T-helper 1 cell treated with Interleukin-12 subunit alpha and Interleukin-12 subunit beta and Interleukin-4 antibody, amounts not matched to agents 30 ng/mL and 1 ng/mL, for 36 hours (primary cell): ENCODE results near the gene UPF1. TPM values are rescaled to one million over a fixed set of nuclear protein-coding genes. Genes with fewer than 3 reads are reported as not detected.

ENCODE experiments used
- intact Hi-C: fragments of 100-400 bp; cut with micrococcal nuclease; formaldehyde crosslinking; loops from one replicate; pipeline ENCODE4 v1.15.1; 2024
- total RNA-seq: library from RNA; stranded (reverse); gene quantifications from 2 replicates; pipeline ENCODE4 v1.2.3, GENCODE V29; 2022

The UPF1 gene
- total RNA-seq, 1 donor from 2014 or later, result 96.7 TPM

DNA sequence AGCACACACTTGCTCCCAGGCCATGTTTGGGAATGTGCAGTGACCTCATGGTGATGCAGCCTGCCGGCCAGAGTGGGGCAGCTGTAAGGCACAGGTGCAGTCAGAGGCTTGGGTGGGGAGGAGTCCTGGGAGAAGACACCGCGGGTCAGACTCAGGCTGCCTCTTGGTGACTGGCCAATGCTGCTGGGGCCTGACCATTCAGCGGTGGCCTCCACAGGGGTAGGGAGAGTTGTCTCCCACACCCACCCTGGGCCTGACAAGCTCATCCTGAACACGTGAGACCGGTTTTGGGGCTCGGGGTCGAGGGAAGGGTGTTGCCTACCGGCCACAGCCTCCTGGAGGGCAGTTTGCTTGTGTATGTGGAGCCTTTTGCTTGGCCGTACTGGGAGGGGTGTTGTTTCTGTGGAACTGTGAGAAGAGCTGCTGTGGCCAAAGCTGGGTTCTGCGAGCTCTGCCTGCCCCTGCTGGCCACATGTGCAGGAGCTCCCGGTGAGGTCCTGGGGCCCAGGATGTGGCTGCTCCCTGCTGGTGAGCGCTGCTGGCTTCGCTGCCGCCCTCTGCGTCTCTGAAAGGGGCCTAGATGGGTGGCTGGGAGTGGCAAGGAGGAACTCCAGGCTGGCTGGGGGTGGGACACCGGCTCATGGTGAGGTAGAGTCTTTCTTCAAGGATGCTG, 22.1 kb downstream of the UPF1 start:
- intact Hi-C loops, result no loop called here

DNA sequence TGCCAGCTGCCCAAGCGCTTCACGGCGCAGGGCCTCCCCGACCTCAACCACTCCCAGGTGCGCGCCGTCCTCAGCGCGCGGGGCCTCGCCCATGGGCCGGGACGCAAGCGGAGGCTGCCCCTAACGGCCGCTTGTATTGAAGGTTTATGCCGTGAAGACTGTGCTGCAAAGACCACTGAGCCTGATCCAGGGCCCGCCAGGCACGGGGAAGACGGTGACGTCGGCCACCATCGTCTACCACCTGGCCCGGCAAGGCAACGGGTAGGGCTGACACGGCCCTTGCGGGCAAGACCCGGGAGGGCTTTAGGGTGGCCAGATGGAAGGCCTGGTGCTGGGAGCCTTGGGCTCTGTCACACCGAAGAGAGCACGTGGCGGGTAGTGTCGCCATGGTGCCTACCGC, 23.2 kb downstream of the UPF1 start:
- intact Hi-C loops, result no loop called here

DNA sequence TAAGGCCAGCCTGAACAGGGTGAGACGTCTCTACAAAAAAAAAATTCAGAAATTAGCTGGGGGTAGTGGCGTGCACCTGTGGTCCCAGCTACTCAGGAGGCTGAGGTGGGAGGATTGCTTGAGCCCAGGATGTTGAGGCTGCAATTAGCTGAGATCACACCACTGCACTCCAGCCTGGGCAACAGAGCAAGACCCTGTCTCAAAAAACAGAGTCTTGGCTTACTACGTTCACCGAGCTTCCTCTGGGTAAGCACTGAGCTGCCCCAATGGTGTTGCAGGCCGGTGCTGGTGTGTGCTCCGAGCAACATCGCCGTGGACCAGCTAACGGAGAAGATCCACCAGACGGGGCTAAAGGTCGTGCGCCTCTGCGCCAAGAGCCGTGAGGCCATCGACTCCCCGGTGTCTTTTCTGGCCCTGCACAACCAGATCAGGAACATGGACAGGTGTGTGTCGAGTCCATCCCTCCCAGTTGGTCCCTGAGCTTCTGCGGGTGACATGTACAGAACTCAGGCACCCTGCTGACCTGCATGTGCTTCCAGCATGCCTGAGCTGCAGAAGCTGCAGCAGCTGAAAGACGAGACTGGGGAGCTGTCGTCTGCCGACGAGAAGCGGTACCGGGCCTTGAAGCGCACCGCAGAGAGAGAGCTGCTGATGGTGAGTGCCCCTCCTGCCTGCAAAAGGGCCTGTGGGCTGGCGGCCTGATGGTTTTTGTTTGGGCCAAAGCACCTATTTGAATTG, 24.1 kb downstream of the UPF1 start:
- intact Hi-C loops, result no loop called here

DNA sequence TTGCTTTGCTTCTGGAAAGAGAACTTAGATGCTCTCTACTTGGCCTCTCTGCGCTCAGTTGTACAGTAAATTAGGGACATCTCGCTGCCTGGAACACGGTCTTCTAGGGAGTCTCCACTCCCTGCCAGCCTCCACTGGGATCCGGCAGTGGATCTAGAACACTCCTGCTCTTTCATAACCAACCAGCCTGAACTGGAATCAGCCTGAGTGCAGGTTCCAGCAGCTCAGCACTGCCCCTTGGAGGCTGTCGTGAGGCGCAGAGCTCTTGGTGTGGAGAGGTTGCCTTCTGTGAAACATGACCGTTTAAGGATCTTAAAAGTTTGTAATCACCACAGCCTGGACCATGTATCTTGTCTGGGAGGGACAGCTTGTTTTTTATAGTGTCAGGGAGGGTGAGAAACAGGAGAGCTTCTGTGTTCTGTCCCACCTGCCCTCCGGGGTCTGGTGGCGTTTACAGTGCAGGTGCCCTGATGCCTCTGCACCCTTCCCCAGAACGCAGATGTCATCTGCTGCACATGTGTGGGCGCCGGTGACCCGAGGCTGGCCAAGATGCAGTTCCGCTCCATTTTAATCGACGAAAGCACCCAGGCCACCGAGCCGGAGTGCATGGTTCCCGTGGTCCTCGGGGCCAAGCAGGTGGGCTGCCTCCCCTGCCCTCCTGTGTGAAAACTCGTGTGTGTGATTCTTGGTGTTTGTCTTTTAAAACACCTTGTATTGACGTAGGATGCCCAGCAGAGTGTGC, 24.8 kb downstream of the UPF1 start:
- intact Hi-C loops, result no loop called here

DNA sequence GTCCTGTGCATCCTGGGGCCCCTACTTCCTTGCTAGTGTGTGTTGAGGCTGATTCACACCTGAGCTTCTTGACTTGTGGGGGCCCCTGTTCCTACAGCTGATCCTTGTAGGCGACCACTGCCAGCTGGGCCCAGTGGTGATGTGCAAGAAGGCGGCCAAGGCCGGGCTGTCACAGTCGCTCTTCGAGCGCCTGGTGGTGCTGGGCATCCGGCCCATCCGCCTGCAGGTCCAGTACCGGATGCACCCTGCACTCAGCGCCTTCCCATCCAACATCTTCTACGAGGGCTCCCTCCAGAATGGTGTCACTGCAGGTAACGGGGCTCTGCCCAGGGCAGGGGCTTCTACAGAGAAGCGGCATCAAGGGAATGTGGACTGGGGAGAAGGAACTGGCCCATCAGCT, 25.5 kb downstream of the UPF1 start:
- intact Hi-C loops, result no loop called here

DNA sequence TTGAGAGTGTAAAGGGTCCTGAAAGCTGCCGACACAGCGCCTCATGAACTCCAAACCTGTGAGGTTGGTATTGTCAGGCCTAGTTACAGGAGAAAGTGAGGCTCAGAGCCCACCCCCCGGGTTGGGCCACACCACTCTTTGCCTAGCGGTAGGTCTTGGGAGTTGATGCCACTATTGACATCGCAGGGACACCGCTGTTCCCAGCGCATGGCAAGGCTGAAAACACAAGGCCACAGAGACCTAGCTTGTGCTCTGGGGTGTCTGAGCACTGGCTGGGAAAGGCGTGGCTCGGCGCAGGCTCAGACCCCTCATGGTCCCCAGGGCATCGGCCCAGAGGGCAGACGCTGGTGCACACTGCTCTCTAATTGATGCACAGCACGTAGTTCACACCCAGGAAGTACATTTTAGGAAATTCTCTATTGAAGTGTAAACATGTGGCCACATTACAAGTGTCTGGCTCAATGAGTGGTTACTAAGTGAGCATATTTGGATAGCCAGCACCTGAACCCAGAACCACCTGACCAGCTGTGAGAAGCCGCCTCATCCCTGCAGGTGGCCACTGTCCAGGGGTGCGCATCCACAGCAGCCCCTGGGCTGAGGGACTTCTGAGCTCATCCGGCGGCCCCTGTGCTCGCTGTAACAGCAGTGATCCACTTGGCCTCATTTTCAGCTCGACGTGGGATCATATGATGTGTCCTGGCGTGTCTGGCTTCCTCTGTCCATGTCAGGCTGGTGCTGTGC, 27.3 kb downstream of the UPF1 start:
- intact Hi-C loops, result no loop called here

DNA sequence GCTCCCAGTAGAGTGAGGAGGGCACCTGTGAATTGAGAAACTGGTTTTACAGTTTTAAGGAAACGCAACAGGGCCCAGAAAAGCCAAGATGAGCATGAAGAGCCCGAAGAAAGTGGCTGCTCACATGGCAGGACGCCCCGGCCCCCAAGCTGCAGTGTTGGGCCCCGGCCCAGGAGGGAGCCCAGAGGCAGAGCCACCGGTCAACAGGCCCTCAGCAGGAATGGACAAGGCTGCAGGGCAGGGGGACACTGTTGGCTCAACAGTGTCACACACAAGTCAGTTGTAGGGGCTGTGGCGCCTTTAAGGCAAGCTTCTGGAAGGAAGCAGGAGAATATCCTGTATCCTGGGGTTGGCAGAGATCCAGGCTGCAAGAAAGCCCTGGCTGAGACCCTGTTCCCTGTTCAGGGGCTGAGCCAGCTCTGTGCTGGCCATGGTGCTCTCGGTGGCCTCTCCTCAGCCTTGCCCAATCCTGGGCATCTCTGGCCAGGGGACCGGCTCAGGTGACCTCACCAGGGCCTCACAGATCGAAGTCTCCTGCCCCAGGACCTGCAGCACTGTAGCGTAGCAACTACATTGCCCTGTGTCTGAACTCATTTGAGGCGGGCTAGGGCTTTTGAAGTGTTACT, 28.0 kb downstream of the UPF1 start:
- intact Hi-C loops, result no loop called here

DNA sequence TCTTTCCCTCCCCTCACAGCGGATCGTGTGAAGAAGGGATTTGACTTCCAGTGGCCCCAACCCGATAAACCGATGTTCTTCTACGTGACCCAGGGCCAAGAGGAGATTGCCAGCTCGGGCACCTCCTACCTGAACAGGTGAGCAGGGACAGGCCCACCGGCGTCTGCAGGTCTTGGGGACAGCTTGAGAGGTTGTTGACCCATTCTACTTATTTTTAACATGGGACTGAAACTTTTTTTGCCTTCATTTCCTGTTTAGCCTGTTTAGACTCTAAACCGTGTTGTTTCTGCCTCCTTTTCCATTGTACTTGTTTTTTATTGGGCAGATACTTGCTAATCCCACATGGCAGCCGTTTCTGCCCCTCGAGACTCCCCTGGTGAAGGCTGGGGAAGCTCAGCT, 28.5 kb downstream of the UPF1 start:
- intact Hi-C loops, result no loop called here

DNA sequence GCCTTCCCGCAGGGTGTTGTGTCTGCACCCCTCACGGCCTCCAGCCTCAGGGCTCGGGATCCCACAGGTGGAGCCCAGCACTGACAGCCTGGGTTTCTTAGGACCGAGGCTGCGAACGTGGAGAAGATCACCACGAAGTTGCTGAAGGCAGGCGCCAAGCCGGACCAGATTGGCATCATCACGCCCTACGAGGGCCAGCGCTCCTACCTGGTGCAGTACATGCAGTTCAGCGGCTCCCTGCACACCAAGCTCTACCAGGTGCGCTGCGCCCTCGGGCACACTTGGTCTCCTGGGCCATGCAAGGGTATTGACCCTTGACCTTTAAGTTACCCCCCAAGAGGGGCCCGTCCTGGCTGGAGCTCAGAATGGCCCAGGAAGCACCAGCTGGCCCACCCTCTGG, 29.0 kb downstream of the UPF1 start:
- intact Hi-C loops, result no loop called here

DNA sequence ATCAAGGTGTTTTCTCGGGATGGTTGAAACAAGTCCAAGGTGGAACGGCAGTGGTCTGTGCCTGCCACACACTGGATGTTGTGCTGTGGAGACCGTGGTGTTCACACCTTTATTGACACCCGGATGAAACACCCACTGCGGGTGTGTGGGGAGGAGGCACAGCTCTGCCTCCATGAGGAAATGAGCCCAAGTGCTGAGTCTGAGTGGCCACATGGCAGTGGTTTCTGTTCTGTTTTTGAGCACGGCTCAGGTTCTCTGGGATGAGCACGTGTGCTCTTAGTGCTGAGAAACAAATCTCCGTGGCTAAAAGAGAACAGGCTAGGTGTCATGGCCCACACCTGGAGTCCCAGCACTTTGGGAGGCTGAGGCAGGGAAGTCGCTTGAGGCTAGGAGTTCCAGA, 29.5 kb downstream of the UPF1 start:
- intact Hi-C loops, result no loop called here

DNA sequence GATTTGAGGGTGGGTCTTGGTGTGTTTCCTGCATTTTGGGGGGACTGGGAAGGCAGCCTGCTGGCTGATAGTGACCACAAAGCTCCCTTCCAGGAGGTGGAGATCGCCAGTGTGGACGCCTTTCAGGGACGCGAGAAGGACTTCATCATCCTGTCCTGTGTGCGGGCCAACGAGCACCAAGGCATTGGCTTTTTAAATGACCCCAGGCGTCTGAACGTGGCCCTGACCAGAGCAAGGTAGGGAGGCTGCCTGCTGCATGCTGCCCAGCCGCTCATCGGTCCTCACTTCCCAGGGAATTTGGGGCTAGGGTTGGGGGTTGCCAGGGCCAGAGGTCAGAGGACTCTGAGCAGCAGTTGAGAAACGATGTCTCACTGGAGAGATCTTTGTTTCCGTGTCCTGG, 30.2 kb downstream of the UPF1 start:
- intact Hi-C loops, result no loop called here

DNA sequence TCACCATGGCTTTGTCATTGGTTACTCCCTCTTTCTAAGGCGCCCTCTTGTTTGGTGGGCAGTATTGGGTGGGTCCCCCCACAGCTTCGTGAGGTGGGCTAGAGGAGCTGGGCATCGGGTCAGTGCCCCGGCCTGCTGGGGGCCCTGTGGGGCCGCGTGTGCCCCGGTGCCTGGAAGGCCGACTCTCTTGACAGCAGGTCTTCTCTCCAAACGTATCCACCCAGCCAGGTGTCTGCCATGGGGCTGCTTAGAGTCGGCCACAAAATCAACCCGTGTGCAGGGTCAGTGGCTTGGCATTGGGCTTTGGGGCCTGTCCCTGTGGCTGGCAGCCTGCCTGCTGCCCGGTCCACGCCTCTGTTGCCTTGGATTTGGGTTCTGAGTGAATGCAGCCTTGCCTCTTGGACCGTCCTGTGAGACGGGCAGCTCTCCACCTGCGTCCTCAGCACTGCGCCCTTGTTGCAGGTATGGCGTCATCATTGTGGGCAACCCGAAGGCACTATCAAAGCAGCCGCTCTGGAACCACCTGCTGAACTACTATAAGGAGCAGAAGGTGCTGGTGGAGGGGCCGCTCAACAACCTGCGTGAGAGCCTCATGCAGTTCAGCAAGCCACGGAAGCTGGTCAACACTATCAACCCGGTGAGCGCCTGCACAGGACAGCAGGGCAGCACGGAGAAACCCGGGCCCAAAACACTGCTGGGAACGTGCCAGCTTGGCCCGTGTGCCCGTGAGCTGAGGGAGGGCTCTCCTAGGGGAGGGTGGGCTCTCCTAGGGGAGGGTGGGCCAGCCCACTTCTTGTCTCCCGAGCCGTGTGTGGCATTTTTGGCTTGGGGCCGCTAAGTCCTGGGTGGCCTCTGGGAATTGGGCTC, 31.4 kb downstream of the UPF1 start:
- intact Hi-C loops, result no loop called here

DNA sequence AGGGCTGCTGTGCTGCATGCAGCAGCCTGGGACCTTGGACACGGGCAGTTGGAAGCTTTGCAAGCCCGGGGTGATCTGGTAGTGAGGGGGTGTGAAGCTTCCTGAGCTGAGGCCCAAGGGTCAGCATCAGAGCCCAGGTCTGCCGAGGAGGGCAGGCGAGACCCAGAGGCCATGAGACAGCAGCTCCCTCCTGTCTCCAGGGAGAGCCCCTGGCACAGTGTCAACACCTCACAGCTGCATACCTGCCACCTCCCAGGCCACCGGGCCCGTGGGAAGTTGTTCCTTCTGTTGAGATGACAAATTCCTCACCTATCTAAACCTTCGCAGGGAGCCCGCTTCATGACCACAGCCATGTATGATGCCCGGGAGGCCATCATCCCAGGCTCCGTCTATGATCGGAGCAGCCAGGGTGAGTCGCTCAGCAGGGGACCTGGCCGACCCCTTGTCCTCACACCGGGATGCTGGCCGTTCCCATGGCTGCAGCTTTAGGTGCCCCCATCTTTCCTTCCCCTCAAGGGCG, 32.1 kb downstream of the UPF1 start:
- intact Hi-C loops, result no loop called here

DNA sequence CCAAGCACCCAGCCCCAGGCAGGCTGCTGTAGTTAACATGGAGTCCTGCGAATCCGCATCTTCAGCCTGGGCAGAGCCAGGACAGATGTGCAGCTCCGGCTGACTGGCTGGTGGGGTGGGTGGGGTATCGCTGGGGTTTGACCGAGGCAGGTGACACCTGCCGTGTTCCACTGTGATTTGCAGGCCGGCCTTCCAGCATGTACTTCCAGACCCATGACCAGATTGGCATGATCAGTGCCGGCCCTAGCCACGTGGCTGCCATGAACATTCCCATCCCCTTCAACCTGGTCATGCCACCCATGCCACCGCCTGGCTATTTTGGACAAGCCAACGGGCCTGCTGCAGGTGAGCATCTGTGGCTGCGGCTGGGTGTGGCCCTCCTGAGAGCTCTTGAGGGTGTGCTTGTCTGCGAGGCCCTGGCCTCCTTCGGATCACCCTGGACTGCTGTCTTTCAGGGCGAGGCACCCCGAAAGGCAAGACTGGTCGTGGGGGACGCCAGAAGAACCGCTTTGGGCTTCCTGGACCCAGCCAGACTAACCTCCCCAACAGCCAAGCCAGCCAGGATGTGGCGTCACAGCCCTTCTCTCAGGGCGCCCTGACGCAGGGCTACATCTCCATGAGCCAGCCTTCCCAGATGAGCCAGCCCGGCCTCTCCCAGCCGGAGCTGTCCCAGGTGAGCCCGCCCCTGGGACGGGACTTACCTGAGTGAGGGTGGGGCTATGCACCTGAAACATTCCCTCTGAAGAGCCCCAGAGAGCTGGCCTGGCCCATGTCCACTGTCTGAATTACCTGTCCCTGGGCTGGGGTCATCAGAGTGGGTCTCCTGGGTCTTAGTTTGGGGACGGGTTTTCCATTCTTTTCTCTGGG, 33.6 kb downstream of the UPF1 start:
- intact Hi-C loops, result no loop called here

DNA sequence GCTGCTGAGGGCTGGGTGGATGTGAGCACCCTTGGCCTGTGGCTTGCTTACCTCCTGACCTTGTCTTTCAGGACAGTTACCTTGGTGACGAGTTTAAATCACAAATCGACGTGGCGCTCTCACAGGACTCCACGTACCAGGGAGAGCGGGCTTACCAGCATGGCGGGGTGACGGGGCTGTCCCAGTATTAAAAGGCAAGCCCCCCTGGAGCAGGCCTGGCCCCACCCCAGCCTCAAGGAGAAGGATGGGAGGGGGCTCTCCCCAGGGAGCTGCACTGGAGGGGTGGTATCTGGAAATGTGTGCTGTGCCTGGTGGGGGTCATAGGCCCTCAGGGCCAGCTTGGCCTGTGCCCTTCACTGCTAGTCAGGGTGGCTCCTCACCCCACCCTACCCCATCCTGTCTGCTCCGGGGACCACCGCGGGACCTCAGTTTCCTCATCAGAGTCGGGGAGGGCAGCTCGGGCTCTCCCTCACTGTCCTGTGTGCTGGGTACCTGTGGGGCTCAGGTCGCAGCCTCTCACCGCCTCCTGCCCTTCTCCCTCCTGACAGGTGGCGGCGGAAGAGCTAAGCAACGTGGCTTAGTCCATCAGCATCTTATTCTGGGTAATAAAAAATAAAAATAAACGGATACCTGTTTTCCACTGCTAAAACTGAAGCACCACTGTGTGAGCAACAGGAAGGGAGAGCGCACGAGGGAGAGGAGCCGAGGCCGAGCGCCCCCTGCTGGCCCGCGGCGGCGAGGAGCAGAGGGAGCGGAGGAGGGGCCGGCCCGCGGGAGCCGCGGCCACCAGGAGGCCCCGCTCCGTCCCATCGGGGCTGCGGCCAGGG, 34.4 kb downstream of the UPF1 start:
- intact Hi-C loops, result loop anchor here (1.0 kb wide), 2 partner anchors 272 to 322 kb away; no protein-coding TSS in a partner anchor

DNA sequence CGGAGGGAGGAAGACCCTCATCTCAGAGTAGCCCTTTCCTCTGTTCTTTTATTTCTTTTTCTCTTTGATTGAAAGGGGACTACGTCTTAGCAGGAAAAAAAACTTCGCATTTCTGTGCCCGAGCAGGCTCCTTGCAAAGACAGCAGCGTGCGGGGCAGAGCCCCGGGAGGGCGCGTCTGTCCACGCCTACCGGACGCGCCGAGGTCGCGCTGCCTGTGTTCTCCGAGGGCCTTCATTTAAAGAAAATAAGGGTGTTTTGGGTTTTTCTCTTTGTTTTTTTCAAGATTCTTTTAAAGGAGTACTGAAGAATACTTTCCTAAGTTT, 35.0 kb downstream of the UPF1 start:
- intact Hi-C loops, result loop anchor here (1.0 kb wide), 2 partner anchors 272 to 322 kb away; no protein-coding TSS in a partner anchor

DNA sequence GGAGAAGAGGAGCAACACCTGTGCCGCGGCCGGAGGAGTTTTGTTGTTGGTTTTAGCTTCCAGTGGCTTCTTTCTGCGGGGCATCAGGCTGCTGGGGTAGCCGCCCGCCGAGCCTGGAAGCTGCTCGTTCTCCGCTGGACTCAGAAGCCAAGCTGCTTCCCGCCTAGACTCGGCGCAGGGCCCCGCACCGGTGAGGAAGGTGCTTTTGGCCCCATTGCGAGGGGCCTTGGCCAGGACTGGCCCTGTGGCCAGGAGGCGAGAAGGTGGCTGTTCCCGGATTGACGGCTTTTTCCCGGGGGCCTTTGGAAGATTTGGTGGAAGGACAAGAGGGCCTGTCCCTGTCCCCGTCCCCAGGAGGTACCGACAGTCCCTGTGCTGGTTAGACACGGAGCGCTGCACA, 35.4 kb downstream of the UPF1 start:
- intact Hi-C loops, result no loop called here

DNA sequence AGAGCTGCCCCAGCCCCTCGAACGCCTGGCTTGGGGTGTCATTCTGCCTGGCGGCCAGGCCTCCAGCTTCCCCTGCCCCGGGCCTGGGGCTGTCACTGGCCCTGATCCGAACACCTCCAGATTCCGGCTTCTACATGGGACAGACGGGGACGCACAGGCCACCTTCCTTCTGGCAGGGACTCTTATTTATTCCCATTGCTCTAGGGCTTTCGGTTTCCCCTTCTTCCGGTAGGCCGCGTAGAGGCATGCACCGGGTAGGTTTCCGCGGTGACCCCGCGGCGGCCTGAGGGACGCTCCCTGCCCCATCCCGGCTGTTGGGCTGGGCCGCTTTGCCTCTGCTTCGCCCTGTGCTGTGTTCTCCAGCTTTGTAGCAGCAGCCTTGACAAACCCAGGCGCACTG, 36.0 kb downstream of the UPF1 start:
- intact Hi-C loops, result no loop called here
